SH-SY5Y (cell line): ENCODE results near the gene LITAFD.

Source experiments
- GATA2 ChIP-seq: IDR thresholded peaks from 2 replicates; pipeline ENCODE4 v1.6.1; 2011; ENCODE audit warnings: mild to moderate bottlenecking, low read depth, low read length
- GATA3 ChIP-seq: IDR thresholded peaks from 2 replicates; pipeline ENCODE4 v1.6.1; 2011; ENCODE audit warnings: low read depth, mild to moderate bottlenecking, low read length, moderate library complexity

GRCh38 chr16:8915722-8916301 lies 33.7 kb downstream of the LITAFD start:
- TF ChIP-seq GATA2 (no peak), GATA3 (no peak)
